Astrocyte (in vitro differentiated cells and primary cell): ENCODE results near the gene ORM1. TPM values are rescaled to one million over a fixed set of nuclear protein-coding genes. Genes with fewer than 3 reads are reported as not detected.
"Not testable (repeated sequence)": the region's sequence is repeated elsewhere in the genome, so short reads cannot be mapped to it uniquely, and the experiment has no call there.

Experiments
- DNase-seq: peaks from one replicate; pipeline ENCODE4 v3.0.0-alpha.2; 2010; ENCODE audit warnings: low read depth
- FAIRE-seq: peaks from 2 replicates; lab custom pipeline; 2011; peaks lifted over from hg19 to GRCh38; lab: Jason Lieb, UNC
- H2AFZ ChIP-seq: 2 replicates; pipeline ENCODE4 v1.6.0; 2012; ENCODE audit warnings: low read depth, low read length, inconsistent platforms
- H3K27ac ChIP-seq: 2 replicates; pipeline ENCODE4 v1.5.1; 2011; ENCODE audit warnings: low read depth, low read length, inconsistent platforms
- H3K27me3 ChIP-seq: 2 replicates; pipeline ENCODE4 v1.6.0; 2011; ENCODE audit warnings: low read length, inconsistent platforms; ENCODE audit not compliant: insufficient read depth
- H3K36me3 ChIP-seq: 2 replicates; pipeline ENCODE4 v1.5.1; 2011; ENCODE audit warnings: low read length, inconsistent platforms; ENCODE audit not compliant: insufficient read depth
- H3K4me1 ChIP-seq: 2 replicates; pipeline ENCODE4 v1.5.1; 2011; ENCODE audit warnings: low read length, inconsistent platforms; ENCODE audit not compliant: insufficient read depth
- H3K4me2 ChIP-seq: 2 replicates; pipeline ENCODE4 v1.6.0; 2012; ENCODE audit warnings: low read length, inconsistent platforms
- H3K4me3 ChIP-seq: 2 replicates; pipeline ENCODE4 v1.5.1; 2011; ENCODE audit warnings: low read depth, mild to moderate bottlenecking, low read length, inconsistent platforms; ENCODE audit not compliant: insufficient read depth
- H3K79me2 ChIP-seq: 2 replicates; pipeline ENCODE4 v1.6.0; 2012; ENCODE audit warnings: mild to moderate bottlenecking, low read length, inconsistent platforms; ENCODE audit not compliant: insufficient read depth
- H3K9ac ChIP-seq: 2 replicates; pipeline ENCODE4 v1.6.0; 2012; ENCODE audit warnings: mild to moderate bottlenecking, low read length, inconsistent platforms
- H3K9me3 ChIP-seq: 2 replicates; pipeline ENCODE4 v1.5.1; 2012; ENCODE audit warnings: low read depth, mild to moderate bottlenecking, low read length, inconsistent platforms; ENCODE audit not compliant: insufficient read depth
- H4K20me1 ChIP-seq: 2 replicates; pipeline ENCODE4 v1.6.0; 2012; ENCODE audit warnings: low read length, inconsistent platforms; ENCODE audit not compliant: insufficient read depth
- H3K27ac Mint-ChIP-seq: one replicate; pipeline ENCODE4 v1.8.0; 2021; ENCODE audit warnings: mild to moderate bottlenecking, mixed read lengths; ENCODE audit not compliant: unreplicated experiment
- H3K27me3 Mint-ChIP-seq: one replicate; pipeline ENCODE4 v1.8.0; 2021; ENCODE audit warnings: low read depth, mixed read lengths; ENCODE audit not compliant: unreplicated experiment
- H3K36me3 Mint-ChIP-seq: one replicate; pipeline ENCODE4 v1.8.0; 2021; ENCODE audit warnings: low read depth, mixed read lengths; ENCODE audit not compliant: unreplicated experiment
- H3K4me1 Mint-ChIP-seq: one replicate; pipeline ENCODE4 v1.8.0; 2021; ENCODE audit warnings: low read depth, mixed read lengths; ENCODE audit not compliant: unreplicated experiment
- H3K4me3 Mint-ChIP-seq: one replicate; pipeline ENCODE4 v1.8.0; 2021; ENCODE audit warnings: mild to moderate bottlenecking, moderate library complexity, mixed read lengths; ENCODE audit not compliant: unreplicated experiment
- H3K9me3 Mint-ChIP-seq: one replicate; pipeline ENCODE4 v1.8.0; 2021; ENCODE audit warnings: mild to moderate bottlenecking, mixed read lengths; ENCODE audit not compliant: unreplicated experiment
- CTCF ChIP-seq: IDR thresholded peaks from 2 replicates; pipeline ENCODE4 v1.5.1; 2011; ENCODE audit warnings: low read depth, mild to moderate bottlenecking, inconsistent platforms, low read length, moderate library complexity; ENCODE audit not compliant: insufficient read depth
- EZH2 ChIP-seq: IDR thresholded peaks from 2 replicates; pipeline ENCODE4 v1.6.1; 2012; ENCODE audit warnings: mild to moderate bottlenecking, low read length, inconsistent platforms; ENCODE audit not compliant: insufficient read depth
- total RNA-seq: library from RNA; stranded (reverse); gene quantifications from 2 replicates; pipeline ENCODE4 v1.2.1, GENCODE V29; 2021

The ORM1 gene
- total RNA-seq, 1 donor from 2014 or later, result not detected

- H3K27me3 ChIP-seq, result no peaks in the 10 kb centered on the region
- Mint-ChIP-seq H3K36me3 (no peaks in the 10 kb centered on the region), H3K4me1 (no peaks in the 10 kb centered on the region), H3K4me3 (no peak overlapping the region), H3K9me3 (no peaks in the 10 kb centered on the region), H3K27ac (no peak overlapping the region), H3K27me3 (peaks cover 2% of the 10 kb centered on the region)
- H3K36me3 ChIP-seq, result no peaks in the 10 kb centered on the region
- H3K4me2 ChIP-seq, result no peak overlapping the region
- no peaks in the 10 kb centered on the region for H3K4me1 ChIP-seq
- H3K9ac ChIP-seq, result no peak overlapping the region
- no peak for FAIRE-seq
- H3K79me2 ChIP-seq, result no peaks in the 10 kb centered on the region
- no peaks in the 10 kb centered on the region for H3K9me3 ChIP-seq
- no peak overlapping the region for H2AFZ ChIP-seq
- TF ChIP-seq EZH2, result no peak
- no peak for TF ChIP-seq CTCF
- no peaks in the 10 kb centered on the region for H4K20me1 ChIP-seq
- no peak for DNase-seq
- H3K4me3 ChIP-seq, result no peak overlapping the region
- no peak overlapping the region for H3K27ac ChIP-seq
Measured at GRCh38 chr9:114324492-114324891, 1.6 kb downstream of the ORM1 start.

GRCh38 chr9:114324965-114325364, 2.1 kb downstream of the ORM1 start:
- not testable (repeated sequence) for H3K4me3 ChIP-seq, H3K4me1 Mint-ChIP-seq, H2AFZ ChIP-seq, H3K9me3 ChIP-seq, H3K27ac Mint-ChIP-seq, H3K36me3 ChIP-seq, H3K36me3 Mint-ChIP-seq, FAIRE-seq, H3K27ac ChIP-seq, H3K4me3 Mint-ChIP-seq, H3K4me1 ChIP-seq, H3K9ac ChIP-seq, H3K79me2 ChIP-seq, DNase-seq, H3K9me3 Mint-ChIP-seq, H3K27me3 Mint-ChIP-seq, H3K27me3 ChIP-seq, H3K4me2 ChIP-seq, H4K20me1 ChIP-seq

- H3K27me3 ChIP-seq, H3K79me2 ChIP-seq, H3K36me3 ChIP-seq, H3K9ac ChIP-seq, H3K4me2 ChIP-seq, H3K4me1 ChIP-seq, H3K36me3 Mint-ChIP-seq, H4K20me1 ChIP-seq, FAIRE-seq, H2AFZ ChIP-seq, H3K9me3 ChIP-seq, H3K4me3 ChIP-seq, H3K4me1 Mint-ChIP-seq, H3K4me3 Mint-ChIP-seq, H3K27me3 Mint-ChIP-seq, H3K9me3 Mint-ChIP-seq, DNase-seq, H3K27ac Mint-ChIP-seq, H3K27ac ChIP-seq: not testable (repeated sequence)
Measured at GRCh38 chr9:114325684-114326254, 2.9 kb downstream of the ORM1 start.
